WTC11 (cell line): ENCODE data around the gene ADGRL3. TPM values are rescaled to one million over a fixed set of nuclear protein-coding genes. Genes with fewer than 3 reads are reported as not detected.

Experiments used
- ATAC-seq: fragments of 200-7000 bp; cut with Tn5 transposase; 2 replicates; pipeline ENCODE4 v1.10.0; 2021; ENCODE audit warnings: mild to moderate bottlenecking, moderate library complexity
- CTCF ChIA-PET: fragments of 300-600 bp; sonication (Branson Sonifier 250); formaldehyde crosslinking; loops from one replicate; lab custom pipeline; 2021; ENCODE audit warnings: antibody characterized with exemption; lab: Charles Lee
- POLR2A ChIA-PET: fragments of 350-600 bp; sonication (Branson Sonifier 250); formaldehyde crosslinking; loops from one replicate; lab custom pipeline; 2021; ENCODE audit warnings: antibody characterized with exemption; lab: Charles Lee
- DNase-seq: peaks from one replicate; pipeline ENCODE4 v3.0.0; 2021; ENCODE audit warnings: low spot score
- H3K27ac Mint-ChIP-seq: 2 replicates; pipeline ENCODE4 v1.8.0; 2021; ENCODE audit warnings: mixed read lengths
- H3K27me3 Mint-ChIP-seq: 2 replicates; pipeline ENCODE4 v1.8.0; 2021; ENCODE audit warnings: low read depth, mild to moderate bottlenecking, moderate library complexity, mixed read lengths
- H3K36me3 Mint-ChIP-seq: 2 replicates; pipeline ENCODE4 v1.8.0; 2021; ENCODE audit warnings: mixed read lengths
- H3K4me1 Mint-ChIP-seq: 2 replicates; pipeline ENCODE4 v1.8.0; 2022; ENCODE audit warnings: mixed read lengths
- H3K4me3 Mint-ChIP-seq: 2 replicates; pipeline ENCODE4 v1.8.0; 2021; ENCODE audit warnings: mild to moderate bottlenecking, moderate library complexity, mixed read lengths
- H3K9me3 Mint-ChIP-seq: 2 replicates; pipeline ENCODE4 v1.8.0; 2021; ENCODE audit warnings: mixed read lengths
- ATF1 ChIP-seq: sonication (generic); formaldehyde crosslinking; IDR thresholded peaks from 2 replicates; pipeline ENCODE4 v1.8.1; 2023; ENCODE audit warnings: mild to moderate bottlenecking, moderate library complexity, missing genetic modification reagents
- ELF4 ChIP-seq: sonication (generic); formaldehyde crosslinking; IDR thresholded peaks from 2 replicates; pipeline ENCODE4 v1.8.1; 2022; ENCODE audit warnings: low read depth, mild to moderate bottlenecking, moderate library complexity, missing genetic modification reagents
- ETV6 ChIP-seq: sonication (generic); formaldehyde crosslinking; IDR thresholded peaks from 2 replicates; pipeline ENCODE4 v1.8.1; 2022; ENCODE audit warnings: mild to moderate bottlenecking, missing genetic modification reagents
- FOXJ3 ChIP-seq: sonication (generic); formaldehyde crosslinking; IDR thresholded peaks from 2 replicates; pipeline ENCODE4 v1.9.0; 2021; ENCODE audit warnings: missing genetic modification reagents, mild to moderate bottlenecking, borderline replicate concordance
- GABPB1 ChIP-seq: sonication (generic); formaldehyde crosslinking; IDR thresholded peaks from 2 replicates; pipeline ENCODE4 v1.8.1; 2023; ENCODE audit warnings: mild to moderate bottlenecking, missing genetic modification reagents
- GRHL2 ChIP-seq: fragments of 250-450 bp; sonication (Bioruptor Pico); IDR thresholded peaks from 2 replicates; pipeline ENCODE4 v1.8.0; 2022; ENCODE audit warnings: mild to moderate bottlenecking, moderate library complexity; ENCODE audit not compliant: insufficient replicate concordance, severe bottlenecking
- HMGXB4 ChIP-seq: sonication (generic); formaldehyde crosslinking; IDR thresholded peaks from 2 replicates; pipeline ENCODE4 v1.8.1; 2023; ENCODE audit warnings: mild to moderate bottlenecking, moderate library complexity, missing genetic modification reagents
- IRF2 ChIP-seq: sonication (generic); formaldehyde crosslinking; IDR thresholded peaks from 2 replicates; pipeline ENCODE4 v1.8.0; 2022; ENCODE audit warnings: low read depth, missing genetic modification reagents, borderline replicate concordance
- KAT7 ChIP-seq: sonication (generic); formaldehyde crosslinking; IDR thresholded peaks from 2 replicates; pipeline ENCODE4 v1.8.1; 2023; ENCODE audit warnings: missing genetic modification reagents, mild to moderate bottlenecking, borderline replicate concordance
- MAX ChIP-seq: sonication (generic); formaldehyde crosslinking; IDR thresholded peaks from 2 replicates; pipeline ENCODE4 v1.8.0; 2022; ENCODE audit warnings: mild to moderate bottlenecking, missing genetic modification reagents
- MXD4 ChIP-seq: fragments of 250-450 bp; sonication (Bioruptor Pico); IDR thresholded peaks from 2 replicates; pipeline ENCODE4 v1.8.0; 2021; ENCODE audit warnings: mild to moderate bottlenecking, moderate library complexity, borderline replicate concordance
- PREB ChIP-seq: sonication (generic); formaldehyde crosslinking; IDR thresholded peaks from 2 replicates; pipeline ENCODE4 v1.8.1; 2022; ENCODE audit warnings: mild to moderate bottlenecking, missing genetic modification reagents, moderate library complexity, borderline replicate concordance
- RORB ChIP-seq: fragments of 250-450 bp; sonication (Bioruptor Pico); IDR thresholded peaks from 2 replicates; pipeline ENCODE4 v1.9.0; 2021; ENCODE audit warnings: mild to moderate bottlenecking
- SMAD3 ChIP-seq: sonication (generic); formaldehyde crosslinking; IDR thresholded peaks from 2 replicates; pipeline ENCODE4 v1.8.0; 2022; ENCODE audit warnings: missing genetic modification reagents, mild to moderate bottlenecking, borderline replicate concordance
- SOX15 ChIP-seq: fragments of 250-450 bp; sonication (Bioruptor Pico); IDR thresholded peaks from 2 replicates; pipeline ENCODE4 v1.9.0; 2021; ENCODE audit warnings: mild to moderate bottlenecking
- TCF7 ChIP-seq: sonication (generic); formaldehyde crosslinking; IDR thresholded peaks from 2 replicates; pipeline ENCODE4 v1.8.0; 2022; ENCODE audit warnings: mild to moderate bottlenecking, low read depth, missing genetic modification reagents, moderate library complexity
- TEAD1 ChIP-seq: sonication (generic); formaldehyde crosslinking; IDR thresholded peaks from 2 replicates; pipeline ENCODE4 v1.8.0; 2022; ENCODE audit warnings: mild to moderate bottlenecking, missing genetic modification reagents
- ZNF121 ChIP-seq: sonication (generic); formaldehyde crosslinking; IDR thresholded peaks from 2 replicates; pipeline ENCODE4 v1.8.0; 2023; ENCODE audit warnings: missing genetic modification reagents
- ZNF232 ChIP-seq: sonication (generic); formaldehyde crosslinking; IDR thresholded peaks from 2 replicates; pipeline ENCODE4 v1.8.0; 2022; ENCODE audit warnings: mild to moderate bottlenecking, missing genetic modification reagents
- ZNF263 ChIP-seq: sonication (generic); formaldehyde crosslinking; IDR thresholded peaks from 2 replicates; pipeline ENCODE4 v1.8.1; 2022; ENCODE audit warnings: low read depth, mild to moderate bottlenecking, moderate library complexity, missing genetic modification reagents
- ZNF396 ChIP-seq: fragments of 250-450 bp; sonication (Bioruptor Pico); IDR thresholded peaks from 2 replicates; pipeline ENCODE4 v1.8.0; 2021; ENCODE audit warnings: mild to moderate bottlenecking, moderate library complexity, borderline replicate concordance
- ZNF423 ChIP-seq: fragments of 250-450 bp; sonication (Bioruptor Pico); IDR thresholded peaks from 2 replicates; pipeline ENCODE4 v2.1.2; 2022; ENCODE audit warnings: mild to moderate bottlenecking, moderate library complexity
- total RNA-seq: library from RNA; stranded (reverse); gene quantifications from 3 replicates; pipeline ENCODE4 v1.2.3, GENCODE V29; 2021
- TF ChIP-seq, protein P1 (sequence below): sonication (generic); formaldehyde crosslinking; conservative IDR thresholded peaks from 2 replicates; pipeline ENCODE4 v1.8.1; 2023; ENCODE audit warnings: mild to moderate bottlenecking, low read depth, missing genetic modification reagents, moderate library complexity
- TF ChIP-seq, protein P2 (sequence below): sonication (generic); formaldehyde crosslinking; IDR thresholded peaks from 2 replicates; pipeline ENCODE4 v1.8.0; 2022; ENCODE audit warnings: mild to moderate bottlenecking, missing genetic modification reagents
- TF ChIP-seq, protein P3 (sequence below): sonication (generic); formaldehyde crosslinking; IDR thresholded peaks from 2 replicates; pipeline ENCODE4 v1.8.1; 2023; ENCODE audit warnings: mild to moderate bottlenecking, missing genetic modification reagents, borderline replicate concordance

Gene ADGRL3
- total RNA-seq, 1 experiment from 2014 or later, result 8.7 TPM

- peaks cover 26% of the 10 kb centered on the region for H3K9me3 Mint-ChIP-seq
- DNase-seq, result no peak
- no peak for TF ChIP-seq ZNF423 (CRISPR knock-in tag)
- TF ChIP-seq SOX15 (CRISPR knock-in tag), result no peak
- no peak for TF ChIP-seq MAX (CRISPR knock-in tag)
- no peak for TF ChIP-seq ZNF232 (CRISPR knock-in tag)
- TF ChIP-seq, protein P1, sequence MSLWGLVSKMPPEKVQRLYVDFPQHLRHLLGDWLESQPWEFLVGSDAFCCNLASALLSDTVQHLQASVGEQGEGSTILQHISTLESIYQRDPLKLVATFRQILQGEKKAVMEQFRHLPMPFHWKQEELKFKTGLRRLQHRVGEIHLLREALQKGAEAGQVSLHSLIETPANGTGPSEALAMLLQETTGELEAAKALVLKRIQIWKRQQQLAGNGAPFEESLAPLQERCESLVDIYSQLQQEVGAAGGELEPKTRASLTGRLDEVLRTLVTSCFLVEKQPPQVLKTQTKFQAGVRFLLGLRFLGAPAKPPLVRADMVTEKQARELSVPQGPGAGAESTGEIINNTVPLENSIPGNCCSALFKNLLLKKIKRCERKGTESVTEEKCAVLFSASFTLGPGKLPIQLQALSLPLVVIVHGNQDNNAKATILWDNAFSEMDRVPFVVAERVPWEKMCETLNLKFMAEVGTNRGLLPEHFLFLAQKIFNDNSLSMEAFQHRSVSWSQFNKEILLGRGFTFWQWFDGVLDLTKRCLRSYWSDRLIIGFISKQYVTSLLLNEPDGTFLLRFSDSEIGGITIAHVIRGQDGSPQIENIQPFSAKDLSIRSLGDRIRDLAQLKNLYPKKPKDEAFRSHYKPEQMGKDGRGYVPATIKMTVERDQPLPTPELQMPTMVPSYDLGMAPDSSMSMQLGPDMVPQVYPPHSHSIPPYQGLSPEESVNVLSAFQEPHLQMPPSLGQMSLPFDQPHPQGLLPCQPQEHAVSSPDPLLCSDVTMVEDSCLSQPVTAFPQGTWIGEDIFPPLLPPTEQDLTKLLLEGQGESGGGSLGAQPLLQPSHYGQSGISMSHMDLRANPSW (CRISPR knock-in tag), result no peak
- TF ChIP-seq TCF7 (CRISPR knock-in tag), result no peak
- no peak for TF ChIP-seq GABPB1 (CRISPR knock-in tag)
- TF ChIP-seq ELF4 (CRISPR knock-in tag), result no peak
- TF ChIP-seq ZNF396 (CRISPR knock-in tag), result no peak
- no peak for TF ChIP-seq MXD4 (CRISPR knock-in tag)
- TF ChIP-seq, all 79 proteins: peak for 0
- ChIA-PET POLR2A (no interaction called here), CTCF (no interaction called here)
- ATAC-seq, result no peak
- H3K27ac Mint-ChIP-seq, result peak overlapping the region; percentile 30; the same call in 1 of the 2 replicates
- peaks cover 7% of the 10 kb centered on the region for H3K36me3 Mint-ChIP-seq
- no peaks in the 10 kb centered on the region; the same call in 1 of the 2 replicates for H3K27me3 Mint-ChIP-seq
- peaks cover 9% of the 10 kb centered on the region for H3K4me1 Mint-ChIP-seq
- H3K4me3 Mint-ChIP-seq, result no peak overlapping the region
Observed at GRCh38 chr4:61958591-61958990, 758.5 kb downstream of the ADGRL3 start.

GRCh38 chr4:61959087-61959486 lies 759.0 kb downstream of the ADGRL3 start:
- no peak for DNase-seq
- POLR2A ChIA-PET, result no interaction called here
- Mint-ChIP-seq H3K4me3 (no peak overlapping the region), H3K4me1 (peaks cover 9% of the 10 kb centered on the region), H3K27me3 (no peaks in the 10 kb centered on the region; the same call in 1 of the 2 replicates), H3K27ac (no peak overlapping the region), H3K9me3 (peaks cover 26% of the 10 kb centered on the region), H3K36me3 (peaks cover 7% of the 10 kb centered on the region)
- no peak for ATAC-seq
- TF ChIP-seq HMGXB4 (CRISPR knock-in tag) (no peak), MAX (CRISPR knock-in tag) (no peak), TEAD1 (CRISPR knock-in tag) (no peak), GRHL2 (no peak), IRF2 (CRISPR knock-in tag) (no peak), ETV6 (CRISPR knock-in tag) (no peak), RORB (CRISPR knock-in tag) (no peak), ZNF423 (CRISPR knock-in tag) (no peak), ZNF263 (CRISPR knock-in tag) (no peak), KAT7 (CRISPR knock-in tag) (no peak), ATF1 (no peak), FOXJ3 (CRISPR knock-in tag) (no peak), SMAD3 (CRISPR knock-in tag) (no peak), ZNF121 (CRISPR knock-in tag) (no peak), PREB (CRISPR knock-in tag) (no peak)
- TF ChIP-seq, protein P2, sequence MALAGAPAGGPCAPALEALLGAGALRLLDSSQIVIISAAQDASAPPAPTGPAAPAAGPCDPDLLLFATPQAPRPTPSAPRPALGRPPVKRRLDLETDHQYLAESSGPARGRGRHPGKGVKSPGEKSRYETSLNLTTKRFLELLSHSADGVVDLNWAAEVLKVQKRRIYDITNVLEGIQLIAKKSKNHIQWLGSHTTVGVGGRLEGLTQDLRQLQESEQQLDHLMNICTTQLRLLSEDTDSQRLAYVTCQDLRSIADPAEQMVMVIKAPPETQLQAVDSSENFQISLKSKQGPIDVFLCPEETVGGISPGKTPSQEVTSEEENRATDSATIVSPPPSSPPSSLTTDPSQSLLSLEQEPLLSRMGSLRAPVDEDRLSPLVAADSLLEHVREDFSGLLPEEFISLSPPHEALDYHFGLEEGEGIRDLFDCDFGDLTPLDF, result no peak
- TF ChIP-seq, protein P3, sequence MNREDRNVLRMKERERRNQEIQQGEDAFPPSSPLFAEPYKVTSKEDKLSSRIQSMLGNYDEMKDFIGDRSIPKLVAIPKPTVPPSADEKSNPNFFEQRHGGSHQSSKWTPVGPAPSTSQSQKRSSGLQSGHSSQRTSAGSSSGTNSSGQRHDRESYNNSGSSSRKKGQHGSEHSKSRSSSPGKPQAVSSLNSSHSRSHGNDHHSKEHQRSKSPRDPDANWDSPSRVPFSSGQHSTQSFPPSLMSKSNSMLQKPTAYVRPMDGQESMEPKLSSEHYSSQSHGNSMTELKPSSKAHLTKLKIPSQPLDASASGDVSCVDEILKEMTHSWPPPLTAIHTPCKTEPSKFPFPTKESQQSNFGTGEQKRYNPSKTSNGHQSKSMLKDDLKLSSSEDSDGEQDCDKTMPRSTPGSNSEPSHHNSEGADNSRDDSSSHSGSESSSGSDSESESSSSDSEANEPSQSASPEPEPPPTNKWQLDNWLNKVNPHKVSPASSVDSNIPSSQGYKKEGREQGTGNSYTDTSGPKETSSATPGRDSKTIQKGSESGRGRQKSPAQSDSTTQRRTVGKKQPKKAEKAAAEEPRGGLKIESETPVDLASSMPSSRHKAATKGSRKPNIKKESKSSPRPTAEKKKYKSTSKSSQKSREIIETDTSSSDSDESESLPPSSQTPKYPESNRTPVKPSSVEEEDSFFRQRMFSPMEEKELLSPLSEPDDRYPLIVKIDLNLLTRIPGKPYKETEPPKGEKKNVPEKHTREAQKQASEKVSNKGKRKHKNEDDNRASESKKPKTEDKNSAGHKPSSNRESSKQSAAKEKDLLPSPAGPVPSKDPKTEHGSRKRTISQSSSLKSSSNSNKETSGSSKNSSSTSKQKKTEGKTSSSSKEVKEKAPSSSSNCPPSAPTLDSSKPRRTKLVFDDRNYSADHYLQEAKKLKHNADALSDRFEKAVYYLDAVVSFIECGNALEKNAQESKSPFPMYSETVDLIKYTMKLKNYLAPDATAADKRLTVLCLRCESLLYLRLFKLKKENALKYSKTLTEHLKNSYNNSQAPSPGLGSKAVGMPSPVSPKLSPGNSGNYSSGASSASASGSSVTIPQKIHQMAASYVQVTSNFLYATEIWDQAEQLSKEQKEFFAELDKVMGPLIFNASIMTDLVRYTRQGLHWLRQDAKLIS, result no peak
- CTCF ChIA-PET, result no interaction called here
